IPS-NIHi7 (cell line): ENCODE measurements around the gene OMA1.

Experiments
- DNase-seq: peaks from one replicate; pipeline ENCODE4 v3.0.0; 2012; ENCODE audit warnings: mixed read lengths; ENCODE audit errors: extremely low spot score

The OMA1 gene

GRCh38 chr1:58431901-58432620 lies 114.5 kb downstream of the OMA1 start:
- no peak for DNase-seq
